GM18511 (cell line): ENCODE data around the gene DNMT3B.

Source experiments
- ATAC-seq: cut with Tn5 transposase; IDR thresholded peaks from one replicate; pipeline ENCODE4 v1.9.1; 2021; ENCODE audit warnings: mild to moderate bottlenecking, moderate library complexity; ENCODE audit not compliant: unreplicated experiment

The DNMT3B gene

DNA sequence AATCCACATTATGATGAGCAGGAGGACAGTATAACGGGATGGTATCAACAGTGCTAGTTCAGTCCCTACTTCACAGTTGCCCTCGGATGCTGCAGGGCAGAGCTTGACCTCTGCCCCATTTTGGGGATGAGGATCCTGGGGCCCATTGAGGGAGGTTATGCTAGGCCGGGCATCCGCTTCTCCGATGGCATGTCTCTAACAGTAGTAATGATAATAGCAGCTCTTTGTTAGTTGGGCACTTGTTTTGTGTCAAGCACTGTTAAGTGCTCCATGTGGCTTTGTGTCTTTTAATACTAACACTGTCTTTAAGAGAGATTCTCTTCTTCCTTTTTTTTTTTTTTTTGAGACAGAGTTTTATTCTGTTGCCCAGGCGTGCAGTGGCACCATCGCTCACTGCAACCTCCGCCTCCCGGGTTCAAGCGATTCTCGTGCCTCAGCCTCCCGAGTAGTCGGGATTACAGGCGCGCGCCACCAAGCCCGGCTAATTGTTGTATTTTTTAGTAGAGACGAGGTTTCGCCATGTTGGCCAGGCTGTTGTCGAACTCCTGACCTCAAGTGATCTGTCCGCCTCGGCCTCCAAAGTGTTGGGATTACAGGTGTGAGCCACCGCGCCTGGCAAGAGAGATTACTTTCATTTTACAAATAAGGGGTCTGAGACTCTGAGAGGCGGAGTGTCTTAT is 58.7 kb downstream of the DNMT3B start:
- ATAC-seq, result no peak

DNA sequence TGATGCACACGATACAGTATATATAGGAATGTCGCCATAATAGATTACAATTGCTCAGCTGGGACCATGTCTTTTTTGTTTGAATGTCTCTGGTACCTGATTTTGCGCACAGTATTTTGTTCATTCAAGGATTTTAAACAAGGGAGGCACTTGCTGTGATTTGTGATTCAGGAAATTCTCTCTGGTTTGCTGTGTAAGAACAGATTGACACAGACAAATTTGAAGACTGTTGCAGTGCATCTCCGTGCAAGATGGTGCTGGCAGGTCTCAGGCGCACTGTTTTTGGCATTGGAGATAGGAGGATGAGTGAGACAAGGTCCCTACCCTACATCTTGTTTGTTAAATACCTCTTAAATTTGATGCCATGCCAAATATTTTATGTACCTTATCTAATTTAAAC is 60.0 kb downstream of the DNMT3B start:
- no peak for ATAC-seq

DNA sequence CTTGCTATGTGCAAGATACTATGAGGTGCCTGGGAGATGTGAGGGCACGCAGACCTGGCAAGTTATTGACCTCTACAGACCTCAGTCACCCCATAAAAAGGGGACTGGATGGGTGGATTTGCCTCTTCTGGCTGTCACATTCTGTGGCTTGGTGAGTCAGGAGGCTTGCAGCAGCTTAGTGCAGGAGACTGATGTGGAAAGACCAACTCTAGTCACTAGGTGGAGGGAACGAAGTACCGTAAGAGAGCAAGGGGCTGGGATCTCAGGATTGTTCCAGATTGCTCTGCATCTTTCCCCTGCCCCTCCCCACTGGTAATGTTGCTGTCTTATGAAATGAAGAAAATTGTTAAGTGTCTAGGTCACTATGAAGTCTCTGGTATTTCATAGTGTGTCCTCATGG is 60.9 kb downstream of the DNMT3B start:
- ATAC-seq, result no peak

DNA sequence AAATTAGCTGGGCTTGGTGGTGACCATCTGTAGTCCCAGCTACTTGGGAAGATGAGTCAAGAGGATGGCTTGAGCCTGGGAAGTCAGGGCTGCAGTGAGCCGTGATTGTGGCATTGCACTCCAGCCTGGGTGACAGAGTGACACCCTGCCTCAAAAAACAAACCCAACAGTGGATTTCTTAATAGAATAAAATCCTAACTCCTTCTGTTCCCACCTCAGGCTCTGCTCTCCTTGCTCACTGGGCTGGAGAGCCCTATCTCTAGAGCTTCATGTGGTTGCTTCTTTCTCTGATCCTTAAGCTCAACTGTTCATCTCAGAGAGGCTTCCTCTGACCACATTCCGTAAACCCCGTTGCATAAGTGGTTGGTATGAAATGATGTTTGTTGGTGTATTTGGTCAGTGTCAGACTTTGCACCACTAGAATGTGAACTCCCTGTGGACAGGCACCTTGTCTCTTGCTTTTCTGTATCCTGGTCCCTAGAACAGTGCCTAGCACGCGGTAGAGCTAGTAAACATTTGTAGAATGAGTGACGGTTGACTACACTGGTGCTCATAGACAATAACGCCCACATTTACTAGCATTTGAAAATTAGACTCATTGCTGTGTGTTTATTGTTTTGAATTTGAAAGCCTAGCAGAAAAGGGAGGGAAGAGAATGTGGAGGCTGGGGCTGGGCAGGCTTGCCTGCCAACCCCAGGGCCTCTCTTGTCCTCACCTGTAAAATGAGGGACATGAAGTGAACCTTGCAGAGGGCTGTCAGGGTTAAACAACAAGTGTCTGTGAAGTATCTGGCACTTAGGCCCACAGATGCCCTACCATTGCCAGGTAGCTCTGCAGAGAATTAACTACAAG is 61.8 kb downstream of the DNMT3B start:
- no peak for ATAC-seq

DNA sequence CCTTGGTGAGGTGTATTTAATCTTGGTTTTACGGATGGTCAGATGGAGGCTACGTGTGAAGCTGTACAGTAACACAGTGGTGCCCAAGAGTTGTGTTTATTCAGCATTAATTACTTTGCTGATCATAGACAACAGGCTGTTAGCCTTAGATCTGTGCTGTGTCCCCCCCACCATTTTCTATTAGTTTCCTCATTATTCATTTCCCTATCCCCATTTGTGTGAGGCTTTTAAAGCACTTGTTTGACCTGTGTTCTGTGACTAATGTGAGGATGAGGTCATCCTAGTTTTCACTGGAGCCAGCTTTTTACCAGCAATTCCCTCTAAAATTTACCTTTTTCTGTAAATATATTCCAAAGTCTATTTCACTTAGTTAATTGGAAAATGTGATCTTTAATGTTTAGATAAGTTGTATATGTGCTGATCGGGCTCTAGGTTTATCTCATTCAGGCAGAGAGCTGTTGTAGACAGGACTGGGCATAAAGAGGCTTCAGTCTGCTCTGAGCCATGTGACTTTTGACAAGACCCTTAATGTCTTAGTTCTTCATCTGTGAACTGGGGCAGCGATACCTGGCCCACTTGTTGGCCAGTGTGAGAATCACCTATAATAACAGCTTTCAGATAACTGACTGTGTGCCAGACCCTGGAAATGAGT is 66.0 kb downstream of the DNMT3B start:
- no peak for ATAC-seq

DNA sequence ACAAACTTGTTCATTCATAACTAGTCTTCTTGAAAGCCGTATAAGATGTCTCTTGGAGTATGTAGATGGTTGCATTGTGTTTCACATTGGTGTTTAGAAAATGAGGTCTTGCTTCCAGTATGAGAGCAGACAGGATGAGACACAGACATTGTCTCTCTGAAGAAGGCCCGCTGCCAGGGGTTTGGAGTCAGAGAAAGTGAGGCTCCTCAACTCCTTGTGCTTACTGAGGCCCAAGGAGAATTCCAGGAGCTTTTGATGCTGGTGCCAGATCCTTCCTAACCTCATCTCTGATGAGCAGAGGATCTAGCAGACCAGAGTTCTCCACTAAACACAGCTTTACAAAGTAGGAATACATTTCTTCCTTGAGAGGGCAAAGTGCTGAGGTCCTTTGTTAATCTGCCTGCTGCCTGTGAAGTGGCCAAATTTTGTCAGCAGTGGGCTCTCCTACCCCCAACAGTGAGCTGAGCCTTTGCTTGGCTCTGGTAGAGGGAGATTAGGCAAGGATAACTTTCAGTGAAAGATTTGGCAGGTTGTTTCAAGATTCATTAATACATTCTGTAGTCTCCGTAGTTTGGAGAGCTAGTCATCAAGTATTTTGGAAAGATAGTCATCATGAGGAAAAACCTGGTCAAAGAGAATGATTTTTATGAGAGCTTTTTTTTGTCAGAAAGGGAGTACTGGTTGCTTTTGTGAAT is 67.3 kb downstream of the DNMT3B start:
- ATAC-seq, result no peak

DNA sequence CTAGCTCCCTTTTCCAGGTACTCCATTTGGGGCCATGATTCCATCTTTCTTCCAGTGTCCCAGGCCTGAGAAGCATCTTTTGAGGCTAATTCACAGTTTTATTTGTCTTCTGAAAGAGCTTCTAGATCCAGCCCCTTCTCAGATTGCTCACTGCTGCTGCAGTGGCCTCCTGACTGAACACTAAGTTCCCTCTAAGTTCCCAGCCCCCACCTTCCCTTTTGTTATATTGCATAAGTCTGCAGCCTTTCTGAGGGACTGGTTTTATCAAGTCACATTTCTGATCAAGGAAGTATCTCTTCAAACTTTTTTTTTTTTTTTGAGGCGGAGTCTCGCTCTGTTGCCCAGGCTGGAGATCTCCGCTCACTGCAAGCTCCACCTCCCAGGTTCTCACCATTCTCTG is 68.3 kb downstream of the DNMT3B start:
- no peak for ATAC-seq

DNA sequence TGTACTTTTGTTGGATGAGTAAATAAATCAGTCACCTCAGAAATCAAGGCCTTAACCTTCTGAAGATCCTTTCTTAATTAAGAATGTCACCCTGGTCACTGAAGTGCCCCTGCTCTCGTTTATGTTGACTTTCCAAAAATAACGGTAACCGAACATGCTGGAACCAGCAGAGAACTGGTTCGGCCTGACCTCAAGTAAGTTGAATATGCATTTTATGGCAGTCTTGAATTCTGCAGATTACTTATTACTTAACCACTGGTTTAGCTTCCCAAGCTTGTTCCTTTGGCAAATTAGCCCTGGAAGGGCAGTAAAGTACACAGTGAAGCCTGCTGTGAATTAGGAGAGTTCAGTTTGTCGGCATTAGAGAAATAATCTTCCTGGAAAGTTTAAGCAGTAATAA is 69.8 kb downstream of the DNMT3B start:
- no peak for ATAC-seq

DNA sequence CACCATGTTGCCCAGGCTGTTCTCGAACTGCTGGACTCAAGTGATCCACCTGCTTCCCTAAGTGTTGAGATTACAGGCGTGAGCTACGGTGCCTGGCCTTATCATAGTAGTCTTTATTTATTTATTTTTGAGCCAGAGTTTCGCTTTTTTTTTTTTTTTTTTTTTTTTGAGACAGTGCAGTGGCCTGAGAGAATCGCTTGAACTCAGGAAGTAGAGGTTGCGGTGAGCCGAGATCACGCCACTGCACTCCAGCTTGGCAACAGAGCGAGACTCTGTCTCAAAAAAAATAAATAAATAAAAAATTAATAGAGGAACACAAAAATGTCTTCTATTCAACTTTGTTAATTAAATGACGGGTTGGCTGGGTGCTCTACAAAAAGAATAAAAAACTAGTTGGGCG is 70.5 kb downstream of the DNMT3B start:
- ATAC-seq, result no peak

DNA sequence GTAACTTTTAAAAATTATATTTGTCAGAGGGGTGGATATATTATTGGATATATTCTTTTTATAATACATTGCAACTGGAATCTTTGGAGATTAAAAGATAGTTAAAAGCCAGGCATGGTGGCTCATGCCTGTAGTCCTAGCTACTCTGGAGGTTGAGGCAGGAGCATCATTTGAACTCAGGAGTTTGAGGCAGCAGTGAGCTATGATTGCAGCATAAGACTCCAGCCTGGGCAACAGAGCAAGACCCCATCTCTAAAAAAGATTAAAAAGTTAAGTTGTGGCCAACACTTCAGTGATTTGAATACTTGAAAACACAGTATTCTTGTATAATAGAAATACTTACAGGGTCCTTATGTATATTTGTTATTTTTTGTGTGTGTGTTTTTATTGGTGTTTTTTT is 72.8 kb downstream of the DNMT3B start:
- no peak for ATAC-seq

DNA sequence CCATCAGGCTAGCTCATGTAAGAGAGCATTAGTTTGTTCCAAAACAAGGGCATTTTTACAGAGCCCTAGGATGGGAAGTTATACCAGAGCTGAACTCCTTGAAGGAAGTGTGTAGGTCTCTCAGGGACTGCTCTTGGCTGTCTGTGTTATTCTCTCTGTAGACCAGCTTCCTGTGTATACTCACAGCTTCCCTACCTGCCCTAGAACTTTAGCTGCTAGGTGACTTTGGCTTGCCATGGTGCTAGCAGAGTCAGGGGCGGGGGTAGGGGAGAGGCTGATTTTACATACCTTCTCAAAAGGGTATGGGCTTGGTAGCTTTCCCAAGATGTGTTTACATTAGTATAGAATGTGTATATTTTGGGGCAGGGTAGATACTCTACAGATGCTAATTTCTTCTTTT is 75.0 kb downstream of the DNMT3B start:
- ATAC-seq, result no peak

DNA sequence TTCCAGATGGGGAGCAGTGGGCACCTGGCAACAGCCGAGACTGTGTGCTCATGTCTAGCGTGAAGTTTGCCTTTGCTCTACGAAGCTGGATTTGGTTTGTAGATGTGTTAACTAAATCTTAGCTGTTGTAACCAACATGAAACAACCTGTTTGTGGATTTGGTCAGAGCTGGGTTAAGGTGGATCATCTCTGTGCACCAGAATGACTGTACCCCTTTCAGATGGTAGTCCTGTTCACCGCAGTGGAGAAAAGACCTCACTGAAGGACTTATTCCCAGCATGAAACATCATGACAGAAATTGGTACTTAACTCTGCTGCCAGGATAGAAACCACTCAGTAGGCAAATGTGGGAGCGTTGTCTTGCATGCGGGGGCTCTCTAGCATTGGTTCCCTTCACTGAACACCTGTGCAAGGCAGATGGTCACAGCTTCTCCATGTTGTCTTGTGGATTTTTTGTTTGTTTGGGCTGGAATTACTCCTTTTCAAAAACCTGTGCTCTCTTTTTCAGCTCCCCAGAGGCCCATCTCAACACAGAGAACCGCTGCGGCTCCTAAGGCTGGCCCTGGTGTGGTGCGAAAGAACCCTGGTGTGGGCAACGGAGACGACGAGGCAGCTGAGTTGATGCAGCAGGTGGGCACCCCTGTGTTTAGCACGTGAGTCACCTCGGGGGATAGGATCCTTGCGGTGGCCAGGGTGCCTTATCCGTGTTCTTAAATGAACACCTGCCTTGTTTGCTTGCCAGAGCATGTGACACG is 77.2 kb downstream of the DNMT3B start:
- ATAC-seq, result no peak

DNA sequence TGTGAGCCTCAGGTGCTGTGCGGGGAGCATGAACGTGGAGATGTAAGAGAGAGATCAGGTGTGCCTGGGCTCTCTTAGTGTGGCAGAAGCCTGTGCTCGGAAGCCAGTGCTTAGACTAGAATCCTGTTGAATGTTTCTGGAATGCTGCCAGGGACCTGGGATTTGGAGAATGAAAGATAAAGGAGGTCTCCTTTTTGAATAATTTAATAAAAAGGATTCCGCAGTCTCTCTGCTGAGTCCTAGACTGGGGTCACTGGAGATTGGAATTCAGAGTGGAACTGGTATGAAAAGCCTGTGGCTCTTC is 77.7 kb downstream of the DNMT3B start:
- ATAC-seq, result no peak

DNA sequence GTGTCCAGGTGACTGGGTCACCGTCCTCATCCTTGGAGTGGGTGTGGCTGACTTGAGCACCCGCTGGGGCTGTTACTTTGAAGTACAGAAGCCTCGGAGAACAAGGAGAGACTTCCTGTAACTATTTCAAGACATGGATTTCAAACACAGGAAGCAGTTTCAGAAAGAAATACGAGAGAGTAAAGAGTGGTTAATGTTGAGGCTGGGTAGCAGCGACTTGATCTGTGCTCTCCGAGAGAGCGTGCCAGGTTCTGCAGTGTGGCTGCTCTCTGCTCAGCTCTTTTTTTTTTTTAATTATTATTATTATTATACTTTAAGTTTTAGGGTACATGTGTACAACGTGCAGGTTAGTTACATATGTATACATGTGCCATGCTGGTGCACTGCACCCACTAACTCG is 79.0 kb downstream of the DNMT3B start:
- no peak for ATAC-seq

DNA sequence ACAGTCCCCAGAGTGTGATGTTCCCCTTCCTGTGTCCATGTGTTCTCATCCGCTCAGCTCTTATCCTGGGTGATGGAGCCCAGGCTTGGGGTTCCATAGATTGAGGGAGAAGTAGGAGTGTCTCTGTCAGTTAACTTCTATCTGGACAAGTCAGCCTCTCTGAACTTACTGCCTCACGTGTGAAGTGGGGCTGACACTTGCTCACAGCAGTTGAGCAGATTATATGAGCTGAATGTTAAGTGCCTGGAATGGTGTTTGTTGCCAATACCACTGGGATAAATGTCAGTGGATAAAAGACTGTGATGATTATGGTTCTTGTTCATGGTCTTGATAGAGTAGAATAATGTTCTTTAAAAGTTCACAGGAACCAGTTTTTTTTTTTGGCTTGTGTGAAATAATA is 79.4 kb downstream of the DNMT3B start:
- ATAC-seq, result no peak

DNA sequence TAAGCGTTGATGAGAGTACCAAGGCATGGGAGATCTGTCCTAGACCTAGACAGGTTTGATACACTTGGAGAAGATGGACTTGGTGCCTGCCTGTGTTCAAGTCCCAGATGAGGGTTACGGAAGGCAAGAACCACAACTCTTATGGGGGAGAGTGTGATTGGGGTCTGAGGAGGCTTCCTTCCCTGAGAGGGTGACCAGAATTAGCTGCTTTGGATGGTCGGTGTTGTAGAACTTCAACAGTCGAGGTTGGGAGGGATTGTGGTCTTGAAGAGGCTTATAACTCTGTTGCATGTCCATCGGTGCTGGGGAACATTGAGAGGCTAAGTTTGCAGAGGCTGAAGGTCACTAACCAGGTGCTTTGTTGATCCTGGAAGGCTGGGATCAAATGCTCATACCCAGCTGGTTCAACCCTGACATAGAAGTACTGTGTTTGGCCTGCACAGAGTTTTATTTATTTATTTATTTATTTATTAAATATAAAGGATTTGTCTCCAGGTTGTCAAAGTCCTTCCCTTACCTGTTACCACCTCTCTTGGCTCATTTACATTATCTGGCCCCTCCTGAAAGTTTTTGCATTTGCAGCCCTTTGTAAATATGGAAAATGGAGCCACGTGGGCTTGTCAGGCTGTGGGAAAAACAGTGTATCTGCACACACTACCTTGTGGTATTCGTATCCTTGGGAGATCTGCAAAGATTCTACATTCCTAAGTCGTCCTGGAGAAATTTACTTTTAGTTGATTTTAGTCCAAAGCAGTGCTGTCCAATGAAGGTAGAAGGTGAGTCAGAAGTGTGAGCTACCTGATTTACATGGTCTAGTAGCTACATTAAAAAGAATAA is 80.7 kb downstream of the DNMT3B start:
- ATAC-seq, result no peak

DNA sequence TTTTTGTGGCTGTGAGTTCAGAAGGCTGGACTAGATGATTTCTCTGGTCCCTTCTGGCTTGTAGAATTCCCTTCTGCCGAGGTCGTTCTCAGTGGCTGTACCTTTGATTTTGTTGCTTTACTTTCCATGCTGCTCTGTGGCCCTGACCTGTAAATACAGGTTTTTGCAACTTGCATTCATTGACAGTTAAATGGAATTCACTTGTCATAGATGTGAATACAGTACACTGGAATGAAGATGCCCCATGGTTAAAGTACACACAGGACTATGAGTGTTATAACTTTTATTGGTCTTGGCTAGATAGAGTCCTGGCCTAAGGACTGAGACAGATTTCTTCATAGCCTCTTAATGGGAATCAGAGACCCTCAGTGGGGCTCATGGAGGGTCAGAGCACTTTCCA is 83.6 kb downstream of the DNMT3B start:
- no peak for ATAC-seq

DNA sequence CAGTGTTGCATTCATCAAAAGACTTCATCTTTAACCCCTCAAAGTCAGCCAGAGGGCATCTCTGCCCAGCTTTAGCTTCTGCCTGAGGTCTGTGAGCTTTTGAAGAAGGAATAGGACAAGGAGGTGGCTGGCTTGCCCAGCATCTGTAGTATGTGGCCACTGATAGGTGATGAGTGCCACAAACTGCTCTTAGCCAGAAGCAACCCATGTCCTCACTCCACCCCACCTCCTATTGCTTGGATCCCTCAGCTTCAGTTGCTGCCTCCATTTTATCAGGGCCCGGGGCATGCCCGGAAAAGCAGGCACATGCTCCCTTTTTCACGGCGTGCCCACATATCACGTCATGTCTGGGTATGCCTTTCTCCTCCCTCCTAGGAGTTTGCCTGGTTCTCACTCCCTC is 84.7 kb downstream of the DNMT3B start:
- ATAC-seq, result no peak

DNA sequence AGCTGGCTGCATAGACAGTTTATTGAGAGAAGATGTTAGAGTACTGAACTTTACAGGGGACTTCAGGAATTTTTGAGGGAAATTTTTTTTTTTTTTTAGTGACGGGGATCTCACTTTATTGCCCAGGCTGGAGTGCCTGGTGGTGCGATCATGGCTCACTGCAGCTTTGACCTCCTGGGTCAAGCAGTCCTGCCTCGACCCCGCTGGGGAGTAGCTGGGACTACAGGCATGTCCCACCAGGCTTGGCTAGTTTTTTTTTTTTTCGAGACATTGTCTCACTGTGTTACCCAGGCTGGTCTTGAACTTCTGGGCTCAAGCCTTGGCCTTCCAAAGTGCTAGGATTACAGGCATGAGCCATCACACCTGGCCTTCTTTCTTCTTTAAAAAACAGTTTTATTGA is 85.8 kb downstream of the DNMT3B start:
- ATAC-seq, result no peak

DNA sequence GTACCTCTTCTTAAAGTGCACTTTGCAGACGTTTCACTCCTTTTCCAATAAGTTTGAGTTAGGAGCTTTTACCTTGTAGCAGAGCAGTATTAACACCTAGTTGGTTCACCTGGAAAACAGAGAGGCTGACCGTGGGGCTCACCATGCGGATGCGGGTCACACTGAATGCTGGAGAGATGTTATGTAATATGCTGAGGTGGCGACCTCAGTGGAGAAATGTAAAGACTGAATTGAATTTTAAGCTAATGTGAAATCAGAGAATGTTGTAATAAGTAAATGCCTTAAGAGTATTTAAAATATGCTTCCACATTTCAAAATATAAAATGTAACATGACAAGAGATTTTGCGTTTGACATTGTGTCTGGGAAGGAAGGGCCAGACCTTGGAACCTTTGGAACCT is 86.7 kb downstream of the DNMT3B start:
- ATAC-seq, result no peak
